Stimulated activated CD8-positive, alpha-beta memory T cell treated with anti-CD3 and anti-CD28 coated beads, Interleukin-4, amount 100 ng/mL, for 4 hours (primary cell): ENCODE data around the gene LDHD.
A peak's percentile ranks its signal among the peaks of the same experiment; 100 is the strongest.

Source experiments
- DNase-seq, 2 donors: peaks; one replicate each; pipeline ENCODE4 v3.0.0-alpha.2; 2020; ENCODE audit warnings: low read depth in 2 of 2, low spot score in 1 of 2

LDHD gene

DNA sequence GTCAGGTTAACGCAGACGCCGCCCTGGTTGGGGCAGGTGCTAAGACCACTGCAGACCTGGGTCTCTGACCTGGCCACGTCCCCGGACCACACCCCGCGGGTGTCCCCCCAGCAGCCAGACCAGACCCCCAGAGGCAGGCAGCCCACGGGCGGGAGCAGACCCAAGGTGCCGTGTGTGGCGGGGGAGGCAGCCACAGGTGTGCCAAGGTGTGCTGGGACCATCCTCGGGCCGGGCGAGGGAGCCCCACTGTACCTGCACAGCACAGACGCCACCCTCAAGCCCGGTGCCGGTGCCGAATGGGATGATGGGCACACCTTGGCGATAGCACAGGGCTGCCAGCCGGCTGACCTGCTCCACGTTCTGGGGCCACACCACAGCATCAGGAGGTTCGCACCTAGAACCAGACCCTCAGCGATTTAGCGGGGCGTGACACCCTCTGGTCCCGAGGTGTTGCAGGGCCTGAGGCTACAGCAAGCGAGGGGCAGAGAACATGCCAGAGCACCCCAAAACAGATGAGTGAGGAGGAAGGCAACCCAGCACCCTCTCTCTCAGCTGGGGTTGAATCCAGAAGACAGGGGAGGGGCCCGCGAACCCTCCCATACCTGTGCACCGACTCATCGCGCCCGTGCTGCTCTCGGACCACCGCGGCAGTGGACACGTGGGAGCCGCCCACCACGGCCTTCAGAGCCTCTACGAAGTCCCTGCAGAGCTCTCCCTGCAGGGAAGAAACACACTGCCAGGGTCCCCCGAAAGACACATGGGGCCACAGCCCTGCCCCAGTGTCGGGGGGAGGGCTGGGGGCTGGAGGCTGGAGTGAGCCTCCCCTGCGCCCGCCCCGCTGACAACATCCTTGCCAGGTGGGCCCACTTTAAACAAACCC lies 1.4 kb downstream of the LDHD start:
- DNase-seq = no peak

GRCh38 chr16:75114179-75114945 lies 2.2 kb downstream of the LDHD start:
- no peak for DNase-seq

- no peak for DNase-seq
These were observed 2.9 kb downstream of the LDHD start for GRCh38 chr16:75113541-75114121.

DNA sequence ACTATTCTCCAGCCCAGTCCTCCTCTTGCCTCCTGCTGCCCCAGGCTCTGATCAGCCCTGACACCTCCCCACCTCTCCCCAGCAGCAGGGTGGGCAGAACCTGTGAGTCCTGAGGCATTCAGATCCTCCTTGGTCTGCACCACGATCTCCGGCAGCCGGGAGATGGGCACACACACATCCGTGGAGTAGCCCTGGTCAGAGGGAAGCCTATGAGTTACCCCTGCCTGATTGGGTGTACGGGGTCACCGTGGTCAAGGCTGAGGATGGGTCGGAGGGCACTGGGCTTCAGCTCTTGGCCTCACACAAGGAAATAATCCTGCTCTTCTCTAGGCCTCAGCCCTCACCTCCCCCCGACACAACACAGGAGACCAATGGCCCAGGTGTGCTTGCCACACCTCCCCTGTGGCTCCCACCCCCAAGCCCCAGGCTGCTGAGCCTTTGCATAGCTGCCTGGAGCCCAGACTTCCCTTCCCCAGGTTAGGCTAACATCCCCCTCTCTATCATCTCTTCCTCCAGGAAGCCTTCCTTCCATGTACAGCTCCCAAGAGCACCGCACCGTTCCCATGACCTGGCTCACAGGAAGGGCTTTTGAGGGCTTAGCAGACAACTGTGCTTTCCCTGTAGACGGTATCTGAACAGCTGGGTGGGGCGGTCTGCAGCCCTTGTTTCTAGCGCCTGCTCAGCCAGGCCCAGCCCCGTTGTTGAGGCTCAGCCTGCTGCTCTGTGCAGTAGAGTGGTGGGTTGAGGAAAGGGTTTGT lies 3.7 kb downstream of the LDHD start:
- DNase-seq = no peak

DNA sequence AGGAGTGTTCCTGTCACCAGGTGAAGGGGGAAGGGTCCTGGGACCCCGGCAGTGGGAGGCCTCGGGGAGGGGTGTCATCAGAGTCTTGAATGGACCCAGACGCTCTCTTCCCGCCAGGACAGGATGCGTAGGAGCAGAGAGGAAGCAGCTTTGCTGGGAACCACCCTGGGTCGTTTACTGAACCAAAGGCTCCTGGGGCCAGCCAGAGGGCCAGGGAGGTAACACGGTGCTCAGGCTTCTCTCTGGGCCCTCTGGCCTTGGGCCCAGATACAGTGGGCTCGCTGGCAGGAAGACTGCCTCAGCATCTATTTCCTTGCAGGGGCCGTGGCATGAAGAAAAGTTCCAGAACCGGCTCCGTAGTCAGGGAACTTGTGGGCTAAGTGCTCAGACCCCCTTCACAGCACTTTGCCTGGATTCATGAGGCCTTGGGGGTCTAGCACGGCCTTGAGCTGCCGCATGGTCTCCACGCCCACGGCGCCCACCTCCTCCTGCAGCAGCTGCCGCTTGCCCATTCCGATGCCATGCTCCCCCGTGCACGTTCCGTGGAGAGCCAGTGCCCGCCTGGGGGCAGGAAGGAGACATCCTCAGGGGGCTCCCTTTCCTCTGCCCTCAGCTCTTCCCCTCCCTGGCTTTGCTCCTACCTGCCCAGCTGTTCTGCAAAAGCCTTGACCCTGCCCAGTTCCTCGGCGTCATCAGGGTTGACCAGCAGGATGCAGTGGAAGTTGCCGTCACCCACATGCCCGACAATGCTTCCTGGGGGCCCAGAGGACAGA lies 4.4 kb downstream of the LDHD start:
- DNase-seq = no peak

GRCh38 chr16:75111514-75111940 lies 5.1 kb downstream of the LDHD start:
- DNase-seq = no peak

- peak; percentile 46 to 55 for DNase-seq
These were observed 5.7 kb downstream of the LDHD start for GRCh38 chr16:75110637-75111513.

- DNase-seq = no peak
These were observed 6.8 kb downstream of the LDHD start for GRCh38 chr16:75109732-75110243.

DNA sequence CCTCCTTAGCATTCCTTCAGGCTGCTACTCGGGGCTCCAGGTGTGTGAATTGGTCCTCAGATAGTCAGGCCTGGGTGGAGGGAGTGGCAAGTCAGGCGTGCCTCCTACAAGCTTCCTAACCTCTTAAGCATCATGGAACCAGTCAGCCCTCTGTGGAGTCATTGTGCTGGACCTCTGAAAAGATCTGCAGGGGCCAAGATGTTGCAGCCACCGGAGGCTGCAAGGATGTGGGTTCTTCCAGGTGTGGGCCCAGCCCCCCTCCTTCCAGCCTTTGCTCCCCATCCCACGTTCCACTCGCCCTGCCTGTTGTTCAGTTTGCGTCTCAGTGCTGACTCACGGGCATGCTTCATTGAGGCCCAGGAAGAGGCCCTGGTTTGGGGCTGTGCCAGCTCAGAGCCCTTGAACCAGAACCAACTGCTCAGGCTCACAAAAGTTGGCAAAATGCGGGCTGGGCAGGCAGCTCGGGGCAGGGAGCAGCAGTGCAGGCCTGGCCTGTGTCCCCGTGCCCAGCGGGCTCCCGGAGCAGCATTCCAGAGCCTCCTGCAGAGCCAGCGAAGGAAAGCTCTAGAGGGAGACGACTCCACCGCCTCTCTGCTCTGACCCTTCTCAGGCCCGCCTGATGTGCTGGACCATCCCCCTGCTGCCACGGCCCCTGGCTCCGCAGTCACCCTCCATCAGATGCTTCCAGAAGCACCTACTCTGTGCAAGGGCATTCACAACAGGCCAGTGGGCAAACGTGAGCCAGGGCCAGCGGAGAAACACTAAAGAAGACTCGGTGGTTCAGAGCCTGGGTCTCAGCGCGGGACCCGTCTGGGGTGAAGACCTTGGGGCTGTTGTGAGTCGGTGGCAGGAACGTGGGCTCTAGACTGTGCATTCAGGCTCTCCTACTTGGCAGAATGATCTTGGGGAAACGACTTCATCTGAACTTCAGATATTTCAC lies 7.5 kb downstream of the LDHD start:
- peak in 1 of 2 donors; percentile 50 for DNase-seq

GRCh38 chr16:75107505-75107904 lies 9.1 kb downstream of the LDHD start:
- no peak for DNase-seq

- no peak for DNase-seq
These were observed 10.0 kb downstream of the LDHD start for GRCh38 chr16:75106351-75107274.

DNA sequence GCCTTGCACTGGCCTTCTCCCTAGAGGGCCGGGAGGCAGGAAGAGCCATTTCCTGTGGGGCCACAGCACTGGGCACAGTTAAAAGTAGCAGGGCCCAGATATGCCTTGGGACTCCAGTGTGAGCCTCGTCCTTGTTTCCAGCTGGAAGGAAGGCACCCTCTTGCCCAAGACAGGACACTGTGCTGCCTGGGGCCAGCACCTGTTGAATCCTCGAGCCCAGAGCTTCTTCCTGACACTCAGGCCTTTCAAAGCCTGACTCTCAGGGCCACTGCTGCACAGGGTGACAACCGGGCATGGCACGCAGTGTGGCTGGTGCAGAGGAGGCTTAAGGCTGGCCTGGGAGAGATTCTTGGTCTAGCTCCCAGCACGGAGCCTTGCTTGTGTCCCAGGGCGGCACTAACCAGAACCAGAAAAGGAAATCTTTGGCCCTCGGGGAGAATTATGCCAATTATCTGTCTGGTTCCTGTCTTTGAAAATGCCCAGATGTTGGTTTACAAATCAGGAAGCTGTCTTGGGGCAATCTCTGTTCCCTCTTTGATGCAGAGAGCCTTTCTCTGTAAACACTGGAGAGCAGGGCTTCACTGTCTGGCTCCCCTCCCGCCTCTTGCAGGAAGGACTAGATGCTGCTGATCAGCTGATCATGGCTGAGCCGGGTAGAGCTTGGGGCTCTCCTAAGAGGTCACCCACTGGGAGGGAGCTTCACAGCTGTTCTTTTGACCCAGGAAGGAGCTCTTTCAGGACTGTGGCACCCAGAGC lies 11.1 kb downstream of the LDHD start:
- DNase-seq = no peak

DNA sequence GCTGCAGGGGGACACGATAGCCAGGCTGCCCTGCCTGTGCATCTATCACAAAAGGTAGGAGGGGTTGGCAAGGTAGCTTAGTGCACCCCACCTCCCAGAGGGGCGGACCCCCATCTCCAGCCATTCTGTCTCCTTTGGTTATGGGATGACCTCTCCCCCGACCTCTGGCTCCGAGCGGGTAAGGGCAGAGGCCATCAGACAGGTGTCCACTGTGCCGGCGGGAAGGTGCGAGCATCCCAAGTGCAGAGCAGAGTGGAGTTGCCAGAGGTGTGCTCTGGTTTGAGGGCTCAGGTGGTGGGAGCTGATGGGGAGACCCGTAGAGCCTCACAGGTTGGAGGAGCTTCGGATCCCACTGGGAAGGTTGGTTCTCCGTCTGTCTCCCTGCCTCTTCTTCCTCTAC lies 11.7 kb downstream of the LDHD start:
- DNase-seq = no peak

DNA sequence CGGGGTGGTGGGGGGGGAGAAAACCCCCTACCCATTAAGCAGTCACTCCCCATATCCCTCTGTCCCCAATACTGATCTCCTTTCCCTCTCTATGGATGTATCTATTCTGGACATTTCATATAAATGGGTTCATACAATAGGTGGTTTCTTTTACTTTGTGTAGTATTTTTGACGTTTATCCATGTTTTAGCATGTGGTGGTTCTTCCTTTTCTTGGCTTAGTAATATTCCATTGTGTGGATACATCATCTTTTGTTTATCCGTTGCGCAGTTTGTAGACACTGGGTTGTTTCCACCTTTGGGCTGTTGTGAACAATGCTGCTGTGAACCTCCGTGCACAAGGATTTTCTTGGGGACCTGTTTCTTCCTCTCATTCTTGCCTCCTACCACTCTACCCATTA lies 12.6 kb downstream of the LDHD start:
- DNase-seq = no peak

- no peak for DNase-seq
These were observed 14.0 kb downstream of the LDHD start for GRCh38 chr16:75102595-75102994.

DNA sequence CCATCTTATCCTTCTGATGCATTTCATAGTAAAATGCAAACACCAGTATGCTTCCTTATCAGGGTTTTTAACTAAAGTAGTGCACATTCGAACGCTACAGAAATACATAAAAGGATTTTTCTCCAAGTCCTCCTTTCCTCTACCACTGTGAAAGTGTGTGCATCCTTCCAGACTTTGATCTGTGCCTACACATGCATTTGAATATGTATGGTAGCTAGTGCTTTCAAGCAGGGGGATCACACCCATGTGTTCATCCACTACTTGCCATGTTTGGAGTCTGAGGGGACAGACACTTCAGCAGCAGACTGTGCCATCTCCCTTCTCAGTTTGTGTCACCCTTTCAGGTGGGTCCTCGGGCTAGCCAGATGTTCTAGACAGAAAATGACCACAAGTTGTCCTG lies 14.9 kb downstream of the LDHD start:
- no peak for DNase-seq
